GM18511 (cell line): ENCODE measurements around the gene GLA.

Experiments
- ATAC-seq: cut with Tn5 transposase; IDR thresholded peaks from one replicate; pipeline ENCODE4 v1.9.1; 2021; ENCODE audit warnings: mild to moderate bottlenecking, moderate library complexity; ENCODE audit not compliant: unreplicated experiment

The GLA gene

DNA sequence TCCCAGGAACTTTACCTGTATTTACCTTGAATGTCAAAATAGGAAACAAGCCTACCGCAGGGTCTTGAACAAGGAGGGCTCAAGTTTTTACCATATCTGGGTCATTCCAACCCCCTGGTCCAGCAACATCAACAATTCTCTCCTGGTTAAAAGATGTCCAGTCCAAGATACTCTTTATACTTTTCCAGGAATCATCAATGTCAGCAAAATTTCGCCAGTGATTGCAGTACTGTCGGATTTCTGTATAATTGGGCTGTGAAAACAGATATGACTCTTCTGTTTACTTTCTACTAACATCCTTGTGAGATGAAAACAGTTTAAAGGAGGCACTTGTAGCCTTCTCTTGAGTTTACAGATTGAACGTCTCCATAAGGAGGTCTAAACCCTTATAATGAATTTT is 9.0 kb downstream of the GLA start:
- ATAC-seq, result no peak

- ATAC-seq, result no peak
Observed at GRCh38 chrX:101397779-101398178, 9.9 kb downstream of the GLA start.

- no peak for ATAC-seq
Observed at GRCh38 chrX:101395789-101396188, 11.9 kb downstream of the GLA start.

DNA sequence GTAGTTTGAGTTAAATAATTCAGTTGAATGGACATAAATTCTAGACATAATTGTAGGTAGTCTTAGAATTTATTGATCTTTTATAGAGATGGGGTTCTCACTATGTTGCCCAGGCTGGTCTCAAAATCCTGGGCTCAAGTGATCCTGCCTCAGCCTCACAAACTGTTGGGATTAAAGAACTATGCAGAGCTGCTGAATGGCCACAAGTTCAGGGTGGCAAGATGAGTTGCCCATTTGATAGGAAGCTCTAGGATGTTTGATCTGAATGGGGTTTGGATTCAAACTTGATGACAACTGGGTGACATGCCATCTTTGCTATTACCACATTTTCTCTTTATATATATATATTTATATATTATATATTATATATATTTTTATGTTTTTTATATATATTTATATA is 13.4 kb downstream of the GLA start:
- ATAC-seq, result no peak

DNA sequence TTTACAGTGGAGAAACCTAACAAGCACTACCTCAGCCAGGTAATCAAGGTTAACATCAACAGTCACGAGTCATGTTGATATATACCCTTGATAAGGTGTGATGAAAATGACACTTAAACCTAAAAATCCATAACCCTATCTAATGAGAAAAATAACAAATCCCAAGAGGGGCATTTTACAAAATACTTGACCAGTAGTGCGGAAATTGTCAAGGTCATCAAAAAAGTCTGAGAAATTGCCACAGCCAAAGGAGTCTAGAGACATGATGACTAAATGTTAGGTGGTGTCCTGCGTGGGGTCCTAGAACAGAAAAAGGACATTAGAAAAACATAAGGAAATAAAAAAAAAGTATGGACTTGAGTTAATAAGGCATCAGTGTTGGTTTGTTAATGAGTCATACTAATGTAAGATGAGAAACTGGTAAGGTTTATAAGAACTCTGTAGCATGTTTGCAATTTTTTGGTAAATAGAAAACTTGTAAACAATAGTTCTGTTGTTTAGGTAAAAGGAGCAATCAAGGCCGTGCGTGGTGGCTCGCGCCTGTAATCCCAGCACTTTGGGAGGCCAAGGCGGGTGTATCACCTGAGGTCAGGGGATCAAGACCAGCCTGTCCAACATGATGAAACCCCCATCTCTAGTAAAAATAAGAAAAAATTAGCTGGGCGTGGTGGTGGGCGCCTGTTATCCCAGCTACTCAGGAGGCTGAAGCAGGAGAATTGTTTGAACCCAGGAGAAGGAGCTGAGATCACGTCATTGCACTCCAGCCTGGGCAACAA is 14.0 kb downstream of the GLA start:
- no peak for ATAC-seq

GRCh38 chrX:101391831-101392230 is 15.9 kb downstream of the GLA start:
- ATAC-seq, result no peak

DNA sequence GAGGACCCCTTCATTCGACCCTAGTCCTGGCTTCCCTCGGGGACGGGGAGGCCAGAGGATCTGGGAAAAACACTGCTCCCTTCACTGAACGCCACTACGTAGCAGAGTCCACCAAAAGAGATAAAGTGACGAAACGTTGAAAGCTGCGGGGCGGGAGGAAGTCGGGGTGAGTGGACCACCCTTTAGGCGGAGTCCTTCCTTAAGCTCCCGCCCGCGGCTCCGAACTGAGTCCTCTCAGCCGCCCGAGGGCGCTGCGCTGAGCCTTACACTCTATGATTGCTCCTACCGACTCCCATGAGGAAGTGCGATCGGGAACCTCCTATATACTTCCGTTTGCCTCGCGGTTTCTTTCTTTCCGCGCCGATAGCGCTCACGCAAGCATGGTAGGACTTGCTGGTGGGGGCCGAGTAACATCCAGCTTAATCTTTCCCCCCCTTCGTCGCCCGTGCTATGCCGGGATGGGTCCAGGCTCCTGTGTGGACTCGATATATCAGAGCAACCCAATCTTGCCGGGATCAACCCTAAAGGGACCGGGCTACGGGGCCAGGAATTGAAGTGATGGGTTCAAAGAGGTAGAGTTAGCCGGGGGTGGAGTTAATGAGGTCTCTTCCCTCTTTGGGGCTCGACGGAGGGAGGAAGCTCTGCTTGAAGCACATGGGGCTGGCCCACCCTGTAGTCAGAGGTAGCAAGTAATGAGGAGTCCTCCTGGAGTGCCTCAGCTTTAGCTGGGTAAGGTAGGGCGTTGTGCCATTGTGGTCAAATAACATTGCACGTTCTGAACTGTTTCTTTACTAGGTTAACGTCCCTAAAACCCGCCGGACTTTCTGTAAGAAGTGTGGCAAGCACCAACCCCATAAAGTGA is 16.8 kb downstream of the GLA start, which contains the start of gene RPL36A:
RPL36A (plus strand) TSS at position 348 of the 862 bp plus-strand sequence; CDS start at position 381, 33 bp downstream.
- peak; percentile 81 for ATAC-seq

- no peak for ATAC-seq
Observed at GRCh38 chrX:101388604-101389003, 19.1 kb downstream of the GLA start.

DNA sequence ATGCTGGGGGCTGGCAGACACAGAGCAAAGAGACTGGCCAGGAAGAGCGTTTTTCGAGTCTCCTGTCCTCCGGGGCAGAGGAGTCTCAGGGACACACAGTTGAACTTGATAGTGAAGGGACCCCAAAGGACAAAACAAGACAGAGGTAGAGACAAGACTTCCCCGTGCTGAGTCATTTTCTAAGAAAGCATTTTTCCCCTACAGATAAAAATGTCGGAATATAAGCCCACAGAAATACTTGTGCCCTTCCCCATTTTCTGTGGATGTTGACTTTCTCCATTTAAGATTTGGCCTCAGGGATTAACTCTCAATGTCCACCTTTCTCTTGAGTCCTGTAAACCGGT is 21.2 kb downstream of the GLA start:
- ATAC-seq, result no peak

- ATAC-seq, result peak; percentile 70
Observed at GRCh38 chrX:101385795-101386541, 21.8 kb downstream of the GLA start, which contains the start of gene BTK. Gene BTK, minus strand, starts transcription at chrX:101386191. Its CDS starts 10,907 bp downstream, at chrX:101375284.

DNA sequence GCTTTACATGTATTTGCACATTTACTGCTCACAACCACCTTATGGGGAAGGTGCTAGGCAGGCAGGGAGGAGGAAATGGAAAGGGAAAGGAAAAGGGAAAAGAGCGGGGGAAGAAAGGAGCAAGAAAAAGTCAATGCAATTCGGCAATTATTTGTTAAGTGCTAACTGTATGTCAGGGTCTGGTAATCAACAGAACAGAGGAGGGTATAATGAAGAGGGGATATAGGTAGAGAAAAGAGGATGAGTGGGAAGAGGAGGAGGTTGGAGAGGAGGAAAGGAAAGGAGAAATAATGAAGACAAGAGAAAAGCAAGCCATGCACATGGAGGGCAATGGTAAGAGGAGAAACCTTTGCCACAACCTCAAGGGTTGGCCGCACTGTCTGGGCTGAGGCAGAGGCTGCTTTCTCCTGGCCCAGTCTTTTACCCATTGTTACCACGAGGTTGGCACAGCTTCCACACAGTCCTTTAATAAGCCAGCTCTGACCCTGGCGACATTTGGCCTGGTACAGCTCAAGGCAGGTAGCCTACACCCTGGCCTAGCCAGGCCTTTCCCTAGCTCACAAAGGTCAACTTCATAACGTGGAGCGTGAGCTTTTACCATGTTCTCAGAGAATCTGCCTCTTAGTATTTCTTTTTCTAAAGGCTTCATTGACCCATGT is 22.6 kb downstream of the GLA start:
- ATAC-seq, result no peak

GRCh38 chrX:101383679-101384205 is 24.0 kb downstream of the GLA start:
- peak; percentile 71 for ATAC-seq

- ATAC-seq, result no peak
Observed at GRCh38 chrX:101377547-101377946, 30.2 kb downstream of the GLA start.

DNA sequence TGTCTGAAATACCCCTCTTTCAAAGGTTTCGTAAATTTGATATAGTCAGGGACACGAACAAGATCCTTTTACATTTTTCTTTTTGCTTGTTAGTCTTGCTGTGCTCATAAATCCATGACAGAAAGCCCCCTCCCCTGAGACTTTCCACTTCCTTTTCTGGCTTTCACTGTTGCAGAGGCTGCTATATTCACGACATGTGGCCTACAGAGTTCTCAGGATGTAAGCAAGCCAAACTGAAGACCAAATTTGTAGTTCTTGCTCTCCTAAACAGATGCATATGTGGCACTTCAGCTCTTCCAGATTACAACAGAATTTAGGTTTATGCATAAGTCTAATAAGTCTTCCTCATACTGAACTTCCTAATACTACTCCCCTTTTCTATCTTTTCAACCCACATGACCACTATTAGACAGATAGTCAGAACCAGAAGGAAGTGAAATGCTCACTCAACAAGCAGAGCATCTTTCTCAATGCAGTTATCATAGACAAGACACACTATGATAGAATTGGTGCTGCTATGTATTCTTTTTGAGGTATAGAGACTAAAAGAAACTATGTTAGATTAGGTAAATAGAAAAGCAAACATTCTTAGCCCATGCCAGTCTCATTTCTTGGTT is 36.7 kb downstream of the GLA start:
- peak; percentile 86 for ATAC-seq

- no peak for ATAC-seq
Observed at GRCh38 chrX:101369687-101370086, 38.0 kb downstream of the GLA start.

DNA sequence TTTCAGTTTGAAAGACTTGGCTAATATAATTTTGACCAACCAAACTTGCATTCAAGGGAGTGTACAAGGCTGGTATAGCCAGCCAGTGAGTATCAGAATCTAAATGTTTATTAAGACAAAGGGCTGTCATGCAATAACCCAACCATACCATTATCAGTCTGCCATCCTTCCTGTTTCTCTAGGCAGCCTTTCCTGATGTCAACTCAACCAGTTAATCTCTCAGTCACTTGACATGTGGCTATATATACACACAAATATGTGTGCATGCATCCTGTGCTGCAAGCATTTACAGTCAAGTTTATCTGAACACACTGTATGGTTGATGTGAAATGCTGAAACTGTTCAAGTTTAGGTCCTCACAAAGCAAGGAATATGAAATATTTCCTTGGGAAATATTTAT is 38.9 kb downstream of the GLA start:
- ATAC-seq, result no peak

- ATAC-seq, result no peak
Observed at GRCh38 chrX:101365301-101365795, 42.4 kb downstream of the GLA start.

DNA sequence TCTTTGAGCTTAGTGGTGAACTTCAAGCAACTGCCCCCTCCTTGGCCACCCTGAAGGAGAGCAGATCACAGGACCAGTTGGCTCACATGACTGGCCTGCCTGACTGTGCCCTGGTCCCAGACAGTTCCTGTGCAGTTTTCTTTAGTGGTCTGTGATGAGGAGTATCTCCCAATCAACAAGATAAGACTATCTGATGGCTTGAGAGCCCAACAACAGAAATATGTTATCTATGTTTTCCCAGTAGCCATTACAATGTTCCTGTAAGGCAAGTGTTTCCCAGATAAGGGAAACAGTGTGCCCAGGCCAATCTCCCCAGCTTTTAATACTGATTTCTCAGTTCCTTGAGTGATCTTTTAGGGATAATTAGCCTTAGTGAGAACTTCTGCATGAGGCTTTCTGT is 45.0 kb downstream of the GLA start:
- ATAC-seq, result no peak

GRCh38 chrX:101362116-101362515 is 45.6 kb downstream of the GLA start:
- no peak for ATAC-seq

GRCh38 chrX:101360390-101360789 is 47.3 kb downstream of the GLA start:
- ATAC-seq, result no peak
